Uterus (tissue), 4 donors: ENCODE results near the gene HS3ST3A1. TPM values are rescaled to one million over a fixed set of nuclear protein-coding genes. Genes with fewer than 3 reads are reported as not detected.

Experiments
- DNase-seq, 2 donors: peaks; one replicate each; pipeline ENCODE4 v3.0.0-alpha.2; 2019 to 2020
- H3K27ac ChIP-seq, 2 donors: fragments of 200-600 bp; sonication (generic); 1 replicate in 1 of 2; 2 replicates in 1 of 2; pipeline ENCODE4 v1.5.1; 2016 to 2018
- H3K27me3 ChIP-seq, 2 donors: fragments of 200-600 bp; sonication (generic); one replicate each; pipeline ENCODE4 v1.5.1; 2018 to 2019; ENCODE audit warnings: control low read depth in 1 of 2
- H3K36me3 ChIP-seq, 2 donors: fragments of 200-600 bp; sonication (generic); one replicate each; pipeline ENCODE4 v1.5.1; 2019; ENCODE audit warnings: control low read depth in 1 of 2
- H3K4me1 ChIP-seq, 2 donors: fragments of 200-600 bp; sonication (generic); one replicate each; pipeline ENCODE4 v1.5.1; 2018 to 2019; ENCODE audit warnings: control low read depth in 1 of 2
- H3K4me3 ChIP-seq, 2 donors: fragments of 200-600 bp; sonication (generic); 1 replicate in 1 of 2; 2 replicates in 1 of 2; pipeline ENCODE4 v1.5.1; 2018 to 2019; ENCODE audit warnings: mild to moderate bottlenecking in 1 of 2
- H3K9me3 ChIP-seq, 2 donors: fragments of 200-600 bp; sonication (generic); one replicate each; pipeline ENCODE4 v1.5.1; 2019; ENCODE audit warnings: control low read depth in 1 of 2
- CTCF ChIP-seq, 4 experiments: fragments of 200-600 bp in 2 of 4; fragments of 450-650 bp in 2 of 4; sonication (generic) in 2 of 4; IDR thresholded peaks; one replicate each; pipeline ENCODE4 v1.5.1; 2016 to 2019; ENCODE audit warnings: antibody characterized with exemption in 4 of 4, mild to moderate bottlenecking in 2 of 4, moderate library complexity in 1 of 4
- POLR2A ChIP-seq, 2 donors: fragments of 450-650 bp; IDR thresholded peaks; one replicate each; pipeline ENCODE4 v1.6.1; 2016; ENCODE audit warnings: antibody characterized with exemption in 2 of 2, mild to moderate bottlenecking in 1 of 2, moderate library complexity in 1 of 2
- intact Hi-C: fragments of 100-400 bp; cut with DNase I; formaldehyde crosslinking; loops from one replicate; pipeline ENCODE4 v1.15.1; 2023; ENCODE audit warnings: low total_unique reads
- total RNA-seq, 4 donors: library from RNA; depleted of rRNA in 3 of 4; stranded (reverse); fragments of >200 nt in 3 of 4; gene quantifications; one replicate each; pipeline versions ENCODE4 v1.1.0 to v1.2.4, GENCODE V29; 2014 to 2023
- donor health status: DM: yes; HTN: yes; CAD: no.

Gene HS3ST3A1
- total RNA-seq, 4 donors from 2014 or later = 2.1 to 7.7 (median 5.0) TPM; not detected in 1

DNA sequence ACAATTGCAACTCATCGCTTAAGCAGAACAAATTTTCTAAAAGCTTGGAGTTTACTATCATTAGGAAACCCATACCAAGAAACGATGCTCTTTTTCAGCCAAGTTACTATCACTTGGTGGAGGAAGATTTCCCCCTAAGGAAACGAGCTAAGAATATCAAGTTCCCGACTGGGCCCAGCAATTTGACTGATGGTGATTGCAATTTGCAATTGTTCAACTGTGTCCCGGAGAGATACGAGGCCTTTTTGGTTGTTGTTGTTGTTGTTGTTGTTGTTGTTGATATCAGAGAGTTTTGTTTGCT, 6.2 kb downstream of the HS3ST3A1 start:
- TF ChIP-seq CTCF (IDR thresholded peaks at IDR 0.05) (no peak), POLR2A (IDR thresholded peaks at IDR 0.05) (no peak)
- H3K27ac ChIP-seq = no peak overlapping the region
- no peaks in the 10 kb centered on the region for H3K9me3 ChIP-seq
- intact Hi-C loops = no loop called here
- no peaks in the 10 kb centered on the region for H3K36me3 ChIP-seq
- no peak overlapping the region for H3K4me3 ChIP-seq
- no peak for DNase-seq
- H3K4me1 ChIP-seq = no peaks in the 10 kb centered on the region
- H3K27me3 ChIP-seq = peaks cover 0 to 9% of the 10 kb centered on the region in 2 donors

- H3K9me3 ChIP-seq = no peaks in the 10 kb centered on the region
- H3K36me3 ChIP-seq = no peaks in the 10 kb centered on the region
- peak; percentile 61 to 72 for DNase-seq
- no peak overlapping the region for H3K27ac ChIP-seq
- intact Hi-C loops = no loop called here
- no peaks in the 10 kb centered on the region for H3K4me1 ChIP-seq
- peaks cover 0 to 6% of the 10 kb centered on the region in 2 donors for H3K27me3 ChIP-seq
- H3K4me3 ChIP-seq = no peak overlapping the region
- TF ChIP-seq CTCF (IDR thresholded peaks at IDR 0.05) (peak; percentile 62 to 76 (median 68)), POLR2A (IDR thresholded peaks at IDR 0.05) (no peak)
These were observed 6.7 kb downstream of the HS3ST3A1 start for GRCh38 chr17:13594762-13595598.

GRCh38 chr17:13594310-13594709, 7.4 kb downstream of the HS3ST3A1 start:
- Histone ChIP-seq H3K4me1 (no peaks in the 10 kb centered on the region), H3K36me3 (no peaks in the 10 kb centered on the region), H3K27ac (no peak overlapping the region), H3K4me3 (no peak overlapping the region), H3K9me3 (no peaks in the 10 kb centered on the region), H3K27me3 (peaks cover 0 to 4% of the 10 kb centered on the region in 2 donors)
- intact Hi-C loops = no loop called here
- TF ChIP-seq POLR2A (IDR thresholded peaks at IDR 0.05) = no peak
- no peak for TF ChIP-seq CTCF (IDR thresholded peaks at IDR 0.05)
- no peak for DNase-seq

DNA sequence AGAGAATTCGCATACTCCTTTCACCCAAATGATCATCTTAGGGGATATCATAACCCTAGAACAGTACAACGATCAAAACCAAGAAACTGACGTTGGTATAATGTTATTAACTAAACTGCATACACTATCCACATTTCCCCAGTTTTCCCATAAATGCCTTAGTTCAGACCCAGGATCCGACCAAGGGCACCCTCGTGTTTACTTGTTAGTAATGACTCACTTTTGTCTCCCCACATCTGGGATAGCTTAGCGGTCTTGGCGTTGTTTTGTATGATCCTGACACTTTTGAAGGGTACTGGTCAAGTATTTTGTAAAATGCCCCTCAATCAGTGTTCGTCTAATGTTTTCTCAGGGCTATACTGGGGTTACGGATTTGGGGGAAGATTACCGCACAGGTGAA, 8.0 kb downstream of the HS3ST3A1 start:
- Histone ChIP-seq H3K36me3 (no peaks in the 10 kb centered on the region), H3K4me1 (no peaks in the 10 kb centered on the region), H3K27me3 (peaks cover 0 to 4% of the 10 kb centered on the region in 2 donors), H3K27ac (no peak overlapping the region), H3K4me3 (no peak overlapping the region), H3K9me3 (no peaks in the 10 kb centered on the region)
- intact Hi-C loops = no loop called here
- TF ChIP-seq POLR2A (IDR thresholded peaks at IDR 0.05) (no peak), CTCF (IDR thresholded peaks at IDR 0.05) (no peak)
- DNase-seq = no peak

DNA sequence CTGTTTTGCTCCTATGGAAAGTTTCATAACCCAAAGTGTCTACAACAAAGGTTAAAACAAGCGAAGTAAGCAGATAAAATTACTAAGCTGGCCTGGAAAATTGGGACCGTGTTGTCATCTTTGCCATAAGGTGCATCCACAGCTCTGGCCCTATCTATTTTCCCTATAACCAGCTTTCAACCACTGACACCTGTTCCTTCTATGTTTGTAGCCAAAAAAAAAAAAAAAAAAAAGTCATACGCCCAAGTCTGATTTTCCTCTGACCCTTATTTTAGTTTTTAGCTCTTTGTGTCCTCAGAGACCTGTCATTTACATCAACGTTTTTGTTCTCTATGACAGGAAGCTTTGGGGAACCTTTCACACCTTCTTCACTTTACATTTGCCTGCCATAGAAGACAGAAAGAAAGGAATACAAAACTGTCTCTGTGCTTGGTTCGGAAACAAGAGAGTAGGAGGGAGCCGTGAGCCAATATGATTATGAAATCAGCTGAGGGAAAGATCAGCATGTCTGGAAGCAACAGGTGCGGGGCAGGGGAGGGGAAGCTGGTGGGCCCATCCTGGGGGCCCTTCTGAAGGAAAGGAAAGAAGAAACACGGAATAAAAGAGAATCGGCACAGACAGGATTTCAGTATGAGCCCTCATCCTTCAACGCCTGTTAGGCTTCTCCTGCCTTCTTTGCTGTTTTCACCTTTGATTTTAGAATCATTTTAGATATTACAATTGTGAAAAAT, 8.5 kb downstream of the HS3ST3A1 start:
- no peak overlapping the region for H3K4me3 ChIP-seq
- no peak overlapping the region for H3K27ac ChIP-seq
- no peak for DNase-seq
- no peak for TF ChIP-seq POLR2A (IDR thresholded peaks at IDR 0.05)
- TF ChIP-seq CTCF (IDR thresholded peaks at IDR 0.05) = no peak
- intact Hi-C loops = no loop called here
- no peaks in the 10 kb centered on the region for H3K36me3 ChIP-seq
- peaks cover 0 to 4% of the 10 kb centered on the region in 2 donors for H3K27me3 ChIP-seq
- H3K4me1 ChIP-seq = no peaks in the 10 kb centered on the region
- H3K9me3 ChIP-seq = no peaks in the 10 kb centered on the region
